Endothelial cell of umbilical vein (primary cell): ENCODE data around the gene PTPRH. TPM values are rescaled to one million over a fixed set of nuclear protein-coding genes. Genes with fewer than 3 reads are reported as not detected.

Experiments used
- BruUV-seq: library from RNA; stranded (reverse); fragments of 400-500 nt; replicated peaks from 2 replicates; lab custom pipeline; 2021; lab: Mats Ljungman, UMichigan
- CTCF ChIA-PET: fragments of 300-600, 350-600 bp; sonication (Branson Sonifier 250); formaldehyde crosslinking; loops from one replicate; lab custom pipeline; 2021; ENCODE audit warnings: antibody characterized with exemption, inconsistent platforms; lab: Charles Lee
- POLR2A ChIA-PET: fragments of 300-600, 350-600 bp; sonication (Branson Sonifier 250); formaldehyde crosslinking; loops from one replicate; lab custom pipeline; 2021; ENCODE audit warnings: antibody characterized with exemption, inconsistent platforms; lab: Charles Lee
- DNase-seq: peaks from one replicate; pipeline ENCODE4 v3.0.0-alpha.2; 2011; ENCODE audit warnings: low read depth, low spot score
- FAIRE-seq: peaks from 2 replicates; lab custom pipeline; 2011; peaks lifted over from hg19 to GRCh38; lab: Jason Lieb, UNC
- H2AFZ ChIP-seq: 2 replicates; pipeline ENCODE4 v1.6.0; 2012; ENCODE audit warnings: low read depth, low read length, control low read depth, inconsistent platforms
- H3K27ac ChIP-seq: 2 replicates; pipeline ENCODE4 v1.5.1; 2011; ENCODE audit warnings: low read depth, mild to moderate bottlenecking, control low read depth, low read length, moderate library complexity; ENCODE audit not compliant: insufficient read depth
- H3K27me3 ChIP-seq, 2 experiments: 2 replicates each; pipeline versions ENCODE4 v1.6.0 to v1.6.1; 2011; ENCODE audit warnings: low read length in 2 of 2, mixed read lengths in 1 of 2; ENCODE audit not compliant: control insufficient read depth in 2 of 2, insufficient read depth in 2 of 2
- H3K36me3 ChIP-seq, 2 experiments: 2 replicates in 1 of 2; 3 replicates in 1 of 2; pipeline ENCODE4 v1.5.1; 2011; ENCODE audit warnings: low read length in 2 of 2, mild to moderate bottlenecking in 1 of 2, moderate library complexity in 1 of 2; ENCODE audit not compliant: control insufficient read depth in 2 of 2, insufficient read depth in 2 of 2; ENCODE audit errors: extremely low read depth in 1 of 2
- H3K4me1 ChIP-seq: 3 replicates; pipeline ENCODE4 v1.5.1; 2011; ENCODE audit warnings: mild to moderate bottlenecking, low read length; ENCODE audit not compliant: control insufficient read depth, insufficient read depth; ENCODE audit errors: extremely low read depth
- H3K4me2 ChIP-seq: 2 replicates; pipeline ENCODE4 v1.6.1; 2011; ENCODE audit warnings: low read length, control low read depth, mixed read lengths; ENCODE audit not compliant: insufficient read depth
- H3K4me3 ChIP-seq, 3 experiments: fragments of 200-600 bp in 1 of 3; sonication (generic), shearing (Covaris generic) in 1 of 3; replicated peaks in 1 of 3; 2 replicates each; pipeline ENCODE4 v1.5.1; 2011 to 2016; ENCODE audit warnings: control low read depth in 3 of 3, low read length in 3 of 3, mild to moderate bottlenecking in 2 of 3, inconsistent platforms in 1 of 3, low read depth in 1 of 3, moderate library complexity in 1 of 3; ENCODE audit not compliant: insufficient read depth in 1 of 3
- H3K79me2 ChIP-seq: 2 replicates; pipeline ENCODE4 v1.6.0; 2012; ENCODE audit warnings: low read length, inconsistent platforms; ENCODE audit not compliant: control insufficient read depth, insufficient read depth
- H3K9ac ChIP-seq: replicated peaks from 2 replicates; pipeline ENCODE3; 2011; ENCODE audit warnings: low read length, control low read depth; ENCODE audit not compliant: insufficient read depth; ENCODE audit errors: extremely low read depth
- H3K9me1 ChIP-seq: replicated peaks from 3 replicates; pipeline ENCODE4 v1.6.0; 2011; ENCODE audit warnings: mild to moderate bottlenecking, low read length; ENCODE audit not compliant: control insufficient read depth, insufficient read depth; ENCODE audit errors: extremely low read depth
- H3K9me3 ChIP-seq: replicated peaks from 2 replicates; pipeline ENCODE4 v1.5.1; 2012; ENCODE audit warnings: low read length, inconsistent platforms; ENCODE audit not compliant: control insufficient read depth, insufficient read depth
- H4K20me1 ChIP-seq: replicated peaks from 2 replicates; pipeline ENCODE3; 2011; ENCODE audit warnings: mild to moderate bottlenecking, low read length; ENCODE audit not compliant: control insufficient read depth, insufficient read depth; ENCODE audit errors: extremely low read depth
- EZH2 ChIP-seq: IDR thresholded peaks from 2 replicates; pipeline ENCODE4 v1.6.1; 2012; ENCODE audit warnings: borderline replicate concordance, low read depth, mild to moderate bottlenecking, moderate library complexity, low read length, inconsistent platforms; ENCODE audit not compliant: severe bottlenecking
- FOS ChIP-seq: IDR thresholded peaks from 2 replicates; pipeline ENCODE4 v1.6.1; 2011; ENCODE audit warnings: mild to moderate bottlenecking, low read length, moderate library complexity, borderline replicate concordance; ENCODE audit not compliant: insufficient read depth
- GATA2 ChIP-seq: IDR thresholded peaks from 2 replicates; pipeline ENCODE4 v1.7.0; 2011; ENCODE audit warnings: low read depth, mild to moderate bottlenecking, moderate library complexity, mixed read lengths, low read length; ENCODE audit not compliant: insufficient read length, insufficient read depth
- JUN ChIP-seq: IDR thresholded peaks from 2 replicates; pipeline ENCODE4 v1.6.1; 2011; ENCODE audit warnings: borderline replicate concordance, low read depth; ENCODE audit not compliant: insufficient read length, insufficient read depth
- MYC ChIP-seq: IDR thresholded peaks from one replicate; pipeline ENCODE4 v1.6.1; 2011; ENCODE audit warnings: mild to moderate bottlenecking, low read depth, low read length
- POLR2A ChIP-seq: IDR thresholded peaks from 2 replicates; pipeline ENCODE4 v1.6.1; 2012; ENCODE audit warnings: low read depth, mild to moderate bottlenecking, control low read depth, low read length
- POLR2AphosphoS5 ChIP-seq: IDR thresholded peaks from 2 replicates; pipeline ENCODE4 v1.6.1; 2012; ENCODE audit warnings: low read depth, mild to moderate bottlenecking, control low read depth, low read length, moderate library complexity; ENCODE audit not compliant: insufficient read depth
- dilution Hi-C: fragments of 300-500 bp; cut with MboI; formaldehyde crosslinking; loops from one replicate; pipeline ENCODE4 v1.15.0; 2019; ENCODE audit warnings: low sequenced_read_pairs; ENCODE audit not compliant: extremely low pct_ligation_motif_present
- intact Hi-C: fragments of 100-400 bp; cut with micrococcal nuclease; formaldehyde crosslinking; loops from one replicate; pipeline ENCODE4 v1.10.0; 2022
- polyA plus RNA-seq, 4 experiments: library from polyadenylated mRNA; depleted of rRNA in 3 of 4; stranded (reverse) in 3 of 4; unstranded in 1 of 4; fragments of >200 nt; gene quantifications; 2 replicates each; pipeline versions ENCODE4 v1.2.1 to v1.2.3, GENCODE V29; 2011 to 2012; ENCODE audit warnings: missing spikeins in 1 of 4
- total RNA-seq: library from RNA; stranded (reverse); gene quantifications from 2 replicates; pipeline ENCODE4 v1.2.3, GENCODE V29; 2021
- TF ChIP-seq, protein P1 (sequence below): IDR thresholded peaks from 2 replicates; pipeline ENCODE4 v1.6.1; 2011; ENCODE audit not compliant: insufficient read depth, insufficient read length

PTPRH gene
- total and polyA plus RNA-seq, 2 donors (not counting 3 experiments of a cell fraction or from before 2014, with no cell fraction given), result 0.14 to 1.00 TPM

DNA sequence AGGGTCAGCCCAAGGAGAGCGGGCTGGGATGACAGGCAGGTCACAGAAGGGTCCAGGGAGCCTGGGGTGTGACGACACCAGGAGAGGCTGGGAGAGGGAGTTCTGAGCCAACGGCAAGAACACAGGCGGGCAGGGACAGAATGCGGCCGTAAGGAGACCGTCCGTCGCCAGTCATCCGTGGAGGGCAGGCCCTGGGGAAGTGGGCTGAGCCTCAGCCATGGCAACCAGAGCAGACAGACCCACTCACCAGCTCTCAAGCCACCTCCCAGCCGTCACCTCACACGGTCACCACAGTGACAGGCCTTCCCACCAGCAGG is 22.9 kb upstream of the PTPRH start:
- no peaks in the 10 kb centered on the region for H3K4me1 ChIP-seq
- H3K27me3 ChIP-seq, result no peaks in the 10 kb centered on the region
- POLR2A ChIA-PET, result no interaction called here
- no peaks in the 10 kb centered on the region for H3K9me1 ChIP-seq
- dilution Hi-C loops (no loop called here), intact Hi-C loops (no loop called here)
- H3K79me2 ChIP-seq, result no peaks in the 10 kb centered on the region
- DNase-seq (no peak), FAIRE-seq (no peak)
- BruUV-seq, result no TSS peak
- H4K20me1 ChIP-seq, result no peaks in the 10 kb centered on the region
- H3K9ac ChIP-seq, result no peak overlapping the region
- no peak overlapping the region for H3K27ac ChIP-seq
- TF ChIP-seq GATA2 (no peak), EZH2 (no peak), MYC (no peak), JUN (no peak), FOS (no peak), POLR2AphosphoS5 (no peak), POLR2A (no peak)
- TF ChIP-seq, protein P1, sequence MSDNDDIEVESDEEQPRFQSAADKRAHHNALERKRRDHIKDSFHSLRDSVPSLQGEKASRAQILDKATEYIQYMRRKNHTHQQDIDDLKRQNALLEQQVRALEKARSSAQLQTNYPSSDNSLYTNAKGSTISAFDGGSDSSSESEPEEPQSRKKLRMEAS, result no peak
- CTCF ChIA-PET, result interaction anchor here (1.2 kb wide), 1 partner anchor 14 kb away, joined by 4 read pairs; no protein-coding TSS in a partner anchor
- no peak overlapping the region for H2AFZ ChIP-seq
- H3K4me2 ChIP-seq, result no peak overlapping the region
- no peaks in the 10 kb centered on the region for H3K9me3 ChIP-seq
- peaks cover 3 to 51% of the 10 kb centered on the region in 2 experiments for H3K36me3 ChIP-seq
- no peak overlapping the region for H3K4me3 ChIP-seq
